Activated naive CD4-positive, alpha-beta T cell treated with Interleukin-2 at 50 U/mL for 16 hours (primary cell): Measurements from ENCODE around the gene IL6R.
A peak's percentile ranks its signal among the peaks of the same experiment; 100 is the strongest.

ENCODE experiments used
- DNase-seq: peaks from one replicate; pipeline ENCODE4 v3.0.0-alpha.2; 2020

The IL6R gene

GRCh38 chr1:154453574-154454352 lies 48.6 kb downstream of the IL6R start:
- no peak for DNase-seq

GRCh38 chr1:154454386-154455120 lies 49.4 kb downstream of the IL6R start:
- no peak for DNase-seq

GRCh38 chr1:154456631-154457030 lies 51.5 kb downstream of the IL6R start:
- DNase-seq: no peak

GRCh38 chr1:154459080-154459479 lies 53.9 kb downstream of the IL6R start:
- no peak for DNase-seq

GRCh38 chr1:154460695-154461260 lies 55.6 kb downstream of the IL6R start:
- no peak for DNase-seq

GRCh38 chr1:154463512-154463990 lies 58.4 kb downstream of the IL6R start:
- DNase-seq: peak; percentile 71

- no peak for DNase-seq
Measured at GRCh38 chr1:154465621-154466195, 60.6 kb downstream of the IL6R start.

- no peak for DNase-seq
Measured at GRCh38 chr1:154466206-154466605, 61.1 kb downstream of the IL6R start.

GRCh38 chr1:154466921-154467417 lies 61.8 kb downstream of the IL6R start:
- DNase-seq: no peak

- DNase-seq: peak; percentile 46
Measured at GRCh38 chr1:154467434-154468102, 62.4 kb downstream of the IL6R start.

- no peak for DNase-seq
Measured at GRCh38 chr1:154468535-154469250, 63.5 kb downstream of the IL6R start.

GRCh38 chr1:154469844-154470560 lies 64.9 kb downstream of the IL6R start:
- DNase-seq: no peak

GRCh38 chr1:154471304-154471703 lies 66.2 kb downstream of the IL6R start:
- no peak for DNase-seq

- no peak for DNase-seq
Measured at GRCh38 chr1:154474802-154475201, 69.7 kb downstream of the IL6R start.

- DNase-seq: no peak
Measured at GRCh38 chr1:154476791-154477190, 71.6 kb downstream of the IL6R start.

- DNase-seq: no peak
Measured at GRCh38 chr1:154478013-154478412, 72.9 kb downstream of the IL6R start.

- DNase-seq: no peak
Measured at GRCh38 chr1:154478639-154479038, 73.5 kb downstream of the IL6R start.

- peak; percentile 54 for DNase-seq
Measured at GRCh38 chr1:154479764-154480421, 74.8 kb downstream of the IL6R start.

GRCh38 chr1:154481053-154481452 lies 75.9 kb downstream of the IL6R start:
- no peak for DNase-seq

- no peak for DNase-seq
Measured at GRCh38 chr1:154483941-154484803, 79.0 kb downstream of the IL6R start.
